Activated naive CD4-positive, alpha-beta T cell treated with anti-CD3 and anti-CD28 coated beads, Interleukin-2, amount 50 U/mL, for 72 hours (primary cell): ENCODE data around the gene CHMP6. TPM values are rescaled to one million over a fixed set of nuclear protein-coding genes. Genes with fewer than 3 reads are reported as not detected.

Experiments
- ATAC-seq, 2 donors: fragments of 150-1000 bp; cut with Tn5 transposase; 2 replicates each; pipeline ENCODE4 v1.10.0; 2021; ENCODE audit warnings: mild to moderate bottlenecking in 2 of 2, moderate library complexity in 2 of 2
- DNase-seq, 2 donors: peaks; one replicate each; pipeline ENCODE4 v3.0.0; 2021 to 2022; ENCODE audit warnings: low spot score in 2 of 2
- H3K27ac Mint-ChIP-seq, 2 donors: one replicate each; pipeline ENCODE4 v1.8.0; 2022; ENCODE audit warnings: mild to moderate bottlenecking in 2 of 2, mixed read lengths in 2 of 2
- H3K36me3 Mint-ChIP-seq, 2 donors: one replicate each; pipeline ENCODE4 v1.8.0; 2022; ENCODE audit warnings: mixed read lengths in 2 of 2
- H3K9me3 Mint-ChIP-seq, 2 donors: one replicate each; pipeline ENCODE4 v1.8.0; 2022; ENCODE audit warnings: mixed read lengths in 2 of 2
- total RNA-seq, 2 donors: library from RNA; stranded (reverse); gene quantifications; one replicate each; pipeline ENCODE4 v1.2.3, GENCODE V29; 2022

The CHMP6 gene
- total RNA-seq, 2 donors from 2014 or later, result 9.7 to 18.5 TPM

DNA sequence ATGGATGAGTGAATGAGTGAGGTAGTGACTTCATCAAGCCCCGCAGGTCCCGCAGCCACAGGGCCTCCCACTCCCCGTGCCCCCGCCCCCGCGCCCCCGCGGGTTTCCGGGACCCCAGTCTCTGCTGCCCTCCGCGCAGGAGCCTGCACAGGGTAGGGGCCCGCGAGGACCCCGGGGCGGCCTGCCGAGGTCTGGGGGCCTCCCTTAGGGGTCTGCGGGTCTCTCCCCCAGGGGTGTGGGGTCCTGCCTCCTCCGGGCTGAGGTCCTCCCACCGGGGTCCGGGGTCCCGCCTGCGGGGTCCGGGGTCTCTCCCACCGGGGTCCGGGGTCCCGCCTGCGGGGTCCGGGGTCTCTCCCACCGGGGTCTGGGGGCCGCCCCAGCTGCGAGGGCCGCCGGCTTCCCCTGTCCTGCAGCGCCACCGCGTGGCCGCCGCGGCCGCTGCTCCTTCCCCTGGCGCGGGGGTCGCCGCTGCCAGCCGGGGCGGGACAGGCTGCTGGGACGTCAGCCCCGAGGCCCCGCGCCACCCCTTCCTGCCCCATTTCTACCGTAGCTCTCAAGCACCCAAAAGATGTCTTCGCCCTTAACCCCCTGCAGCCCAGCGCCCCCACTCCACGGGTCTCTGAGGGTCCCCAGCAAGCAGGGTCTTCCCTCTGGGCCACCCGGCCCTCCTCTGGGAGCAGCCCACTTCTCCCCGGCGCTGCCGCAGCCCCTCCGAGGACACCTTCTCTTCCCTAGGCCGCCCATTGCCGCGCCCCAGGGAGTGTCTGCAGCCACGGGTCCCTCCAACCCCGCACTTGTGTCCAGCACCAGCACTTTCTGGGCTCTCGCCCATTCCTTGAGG is 10.4 kb upstream of the CHMP6 start:
- peak overlapping the region in 1 of 2 donors; percentile 44 for H3K27ac Mint-ChIP-seq
- peaks cover 0 to 9% of the 10 kb centered on the region in 2 donors for H3K9me3 Mint-ChIP-seq
- ATAC-seq (peak; percentile 2 to 60), DNase-seq (peak in 1 of 2 donors; percentile 75)
- H3K36me3 Mint-ChIP-seq, result no peaks in the 10 kb centered on the region

DNA sequence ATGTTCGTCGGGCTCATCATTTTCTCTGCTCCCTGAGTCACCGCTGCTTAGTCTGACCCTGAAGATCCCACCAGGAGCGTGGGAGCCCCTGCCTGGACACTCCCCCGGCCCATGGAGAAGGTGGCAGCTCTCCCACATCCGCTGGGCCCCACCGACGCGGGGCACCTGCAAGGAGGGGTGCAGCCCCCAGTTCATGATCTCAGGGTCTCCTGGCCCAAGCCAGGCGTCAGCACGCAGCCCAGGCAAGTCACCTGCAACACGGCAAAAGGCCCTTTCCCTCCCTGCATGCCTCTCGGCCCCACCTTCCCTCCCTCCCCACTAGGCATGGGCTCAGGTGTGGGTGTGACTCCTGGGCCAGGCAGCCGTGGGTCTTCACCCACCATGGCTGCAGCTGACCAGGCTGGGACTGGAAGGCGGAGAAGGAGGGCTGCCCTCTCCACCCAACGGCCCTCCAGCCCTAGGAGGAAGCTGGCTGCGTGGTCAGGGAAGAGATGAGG is 9.7 kb upstream of the CHMP6 start:
- DNase-seq (no peak), ATAC-seq (no peak)
- no peaks in the 10 kb centered on the region for H3K36me3 Mint-ChIP-seq
- no peak overlapping the region for H3K27ac Mint-ChIP-seq
- H3K9me3 Mint-ChIP-seq, result peaks cover 0 to 9% of the 10 kb centered on the region in 2 donors

DNA sequence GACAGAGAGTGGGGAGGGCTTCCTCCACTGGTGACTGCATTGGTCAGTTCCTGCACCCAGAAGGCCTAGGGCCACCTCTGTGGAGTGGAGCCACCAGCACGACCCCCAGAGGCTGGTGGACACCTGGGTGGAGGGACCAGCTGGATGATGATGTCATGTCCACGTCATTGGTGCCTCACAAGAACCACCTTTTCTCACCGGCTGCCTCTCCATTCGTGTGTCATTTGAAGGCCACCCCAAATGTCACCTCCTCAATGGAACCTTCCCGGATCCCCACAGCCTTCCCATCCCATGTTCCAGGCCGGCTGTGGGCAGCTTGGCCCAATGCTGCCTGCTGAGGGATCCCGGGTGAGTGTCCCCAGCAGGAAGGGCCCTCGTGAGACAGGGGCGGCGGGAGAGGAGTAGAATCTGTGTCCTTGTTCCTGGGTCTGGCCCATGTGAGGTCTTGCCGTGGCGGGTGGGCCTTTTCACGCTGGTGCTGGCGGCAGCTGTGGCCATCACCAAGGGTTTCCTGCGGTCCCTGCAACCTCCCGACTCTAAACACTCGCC is 9.1 kb upstream of the CHMP6 start:
- Mint-ChIP-seq H3K36me3 (no peaks in the 10 kb centered on the region), H3K27ac (no peak overlapping the region), H3K9me3 (peaks cover 0 to 9% of the 10 kb centered on the region in 2 donors)
- DNase-seq (no peak), ATAC-seq (no peak)

DNA sequence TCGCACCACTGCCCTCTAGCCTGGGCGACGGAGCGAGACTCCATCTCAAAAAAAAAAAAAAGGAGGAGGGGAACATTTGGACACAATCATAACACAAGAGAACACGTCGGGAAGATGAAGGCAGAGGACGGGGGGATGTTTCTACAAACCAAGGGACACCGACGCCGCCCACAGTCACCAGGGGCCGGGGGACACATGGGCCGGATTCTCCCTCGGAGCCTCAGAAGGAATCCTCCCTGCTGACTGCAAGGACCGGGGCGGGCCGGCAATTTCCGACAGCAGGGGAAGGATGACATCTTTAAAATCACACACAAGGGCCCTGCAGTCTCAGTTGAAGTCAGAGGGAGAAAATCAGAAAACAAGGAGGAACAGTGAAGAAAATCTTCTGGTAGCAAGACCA is 8.1 kb upstream of the CHMP6 start:
- ATAC-seq (no peak), DNase-seq (no peak)
- Mint-ChIP-seq H3K27ac (peak overlapping the region in 1 of 2 donors; percentile 60), H3K36me3 (no peaks in the 10 kb centered on the region), H3K9me3 (peaks cover 0 to 9% of the 10 kb centered on the region in 2 donors)

DNA sequence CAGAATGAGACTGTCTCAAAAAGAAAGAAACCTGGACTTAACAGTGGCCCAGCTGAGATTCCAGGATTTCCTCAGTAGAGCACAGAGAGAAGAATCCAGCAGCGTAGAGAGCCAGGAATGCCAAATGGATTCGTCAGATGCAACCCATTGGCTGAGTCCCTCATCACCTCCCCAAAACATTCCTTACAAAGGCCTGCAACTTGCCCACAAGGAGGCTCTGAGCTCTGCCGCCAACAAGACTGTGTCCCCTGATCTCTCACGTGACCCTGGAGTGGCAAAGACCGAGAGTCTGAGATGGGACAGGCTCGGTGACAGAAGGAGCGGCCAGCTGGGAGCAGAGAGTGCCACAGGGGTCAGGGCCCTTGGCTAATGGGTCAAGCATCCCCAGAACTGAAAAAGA is 6.9 kb upstream of the CHMP6 start:
- Mint-ChIP-seq H3K27ac (no peak overlapping the region), H3K36me3 (no peaks in the 10 kb centered on the region), H3K9me3 (peaks cover 0 to 9% of the 10 kb centered on the region in 2 donors)
- ATAC-seq, result no peak
- no peak for DNase-seq

DNA sequence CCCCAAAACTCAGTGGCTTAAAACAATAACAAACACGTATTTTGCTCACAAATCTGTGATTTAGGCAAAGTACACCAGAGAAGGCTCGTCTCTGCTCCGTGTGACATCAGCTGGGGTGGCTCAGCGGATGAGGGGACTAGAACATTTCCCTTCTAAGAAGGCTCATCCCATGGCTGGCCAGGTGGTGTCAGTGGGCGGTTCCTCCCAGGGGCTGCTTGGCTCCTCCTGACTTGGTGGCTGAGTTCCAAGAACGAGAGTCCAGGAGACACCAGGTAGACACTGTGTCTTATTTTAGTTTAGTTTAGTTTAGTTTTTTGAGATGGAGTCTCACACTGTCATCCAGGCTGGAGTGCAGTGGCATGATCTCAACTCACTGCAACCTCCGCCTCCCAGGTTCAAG is 5.6 kb upstream of the CHMP6 start:
- no peak for ATAC-seq

DNA sequence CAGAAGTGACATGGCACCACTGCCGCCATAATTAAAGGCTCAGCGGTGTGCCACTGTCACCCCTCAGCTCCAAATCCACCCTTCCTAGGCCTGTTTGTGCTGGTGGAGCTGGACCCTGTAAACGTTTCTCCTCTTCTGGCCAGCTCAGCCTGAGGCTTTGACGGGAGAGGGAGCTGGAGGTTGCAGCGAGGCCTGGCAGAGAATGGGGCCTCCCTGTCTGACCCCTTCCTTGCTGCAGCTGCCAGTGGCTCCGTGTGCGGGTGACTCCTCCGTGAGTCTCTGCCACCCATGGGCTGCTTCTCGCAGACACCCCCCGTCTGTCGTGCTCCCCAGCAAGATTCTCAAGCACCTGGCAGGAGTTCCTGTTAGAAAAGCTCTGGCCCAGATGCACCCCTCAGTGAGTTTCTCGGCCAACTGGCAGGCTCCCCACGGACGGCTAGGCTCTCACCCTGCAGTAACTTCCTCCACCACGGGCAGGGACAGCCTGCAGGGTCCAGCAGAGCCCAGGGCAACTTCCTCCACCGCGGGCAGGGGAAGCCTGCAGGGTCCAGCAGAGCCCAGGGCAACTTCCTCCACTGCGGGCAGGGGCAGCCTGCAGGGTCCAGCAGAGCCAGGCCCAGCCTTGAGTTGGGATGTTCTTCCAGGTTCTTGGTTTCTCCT is 4.7 kb upstream of the CHMP6 start:
- ATAC-seq (no peak), DNase-seq (no peak)
- Mint-ChIP-seq H3K27ac (no peak overlapping the region), H3K36me3 (no peaks in the 10 kb centered on the region), H3K9me3 (no peaks in the 10 kb centered on the region)

More for the DNA sequence above, 5.6 kb upstream of the CHMP6 start:
- H3K9me3 Mint-ChIP-seq, result no peaks in the 10 kb centered on the region
- no peaks in the 10 kb centered on the region for H3K36me3 Mint-ChIP-seq
- no peak for DNase-seq
- no peak overlapping the region for H3K27ac Mint-ChIP-seq

DNA sequence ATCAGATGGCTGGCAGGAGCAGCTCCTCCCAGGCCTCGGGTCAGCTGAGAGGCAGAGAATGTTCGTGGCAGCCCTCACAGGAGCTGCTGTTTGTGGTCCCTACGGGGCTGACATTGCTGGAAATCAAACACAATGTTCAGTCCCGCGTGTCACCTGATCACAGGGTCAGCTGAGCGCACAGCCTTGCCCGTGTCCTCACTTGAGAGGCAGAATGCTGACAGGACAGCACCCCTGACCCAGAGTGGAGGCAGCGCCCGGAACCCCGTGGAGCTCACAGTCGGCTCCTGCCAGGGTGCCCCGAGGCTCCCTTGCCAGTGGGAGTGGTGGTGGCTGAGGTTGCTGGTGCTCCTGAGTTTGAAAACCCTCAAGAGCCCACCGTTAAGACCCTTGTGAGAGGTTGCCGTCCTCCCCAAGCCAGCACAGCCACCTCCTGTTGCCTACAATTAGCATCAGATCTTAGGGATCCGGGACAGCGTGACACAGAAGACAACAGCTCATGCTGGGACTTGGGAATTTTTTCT is 3.6 kb upstream of the CHMP6 start:
- ATAC-seq, result no peak
- Mint-ChIP-seq H3K27ac (no peak overlapping the region), H3K9me3 (no peaks in the 10 kb centered on the region), H3K36me3 (no peaks in the 10 kb centered on the region)
- DNase-seq, result no peak

DNA sequence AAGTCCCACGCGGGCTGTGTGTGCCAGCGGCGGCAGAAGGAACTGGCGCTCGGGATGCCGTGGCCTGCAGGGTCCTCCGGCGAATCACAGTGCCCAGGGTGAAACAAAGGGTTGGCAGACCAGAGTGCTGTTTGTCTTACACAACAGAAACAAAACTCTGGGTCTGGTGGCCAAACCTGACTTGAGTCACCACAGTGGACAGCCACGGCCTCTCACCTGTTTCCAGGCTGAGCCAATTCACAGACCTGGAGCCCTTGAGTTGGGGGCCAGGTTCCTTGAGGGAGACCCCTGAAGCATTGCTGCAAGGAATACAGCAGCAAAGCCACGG is 2.1 kb upstream of the CHMP6 start:
- Mint-ChIP-seq H3K27ac (no peak overlapping the region), H3K36me3 (no peaks in the 10 kb centered on the region), H3K9me3 (no peaks in the 10 kb centered on the region)
- DNase-seq (no peak), ATAC-seq (no peak)

DNA sequence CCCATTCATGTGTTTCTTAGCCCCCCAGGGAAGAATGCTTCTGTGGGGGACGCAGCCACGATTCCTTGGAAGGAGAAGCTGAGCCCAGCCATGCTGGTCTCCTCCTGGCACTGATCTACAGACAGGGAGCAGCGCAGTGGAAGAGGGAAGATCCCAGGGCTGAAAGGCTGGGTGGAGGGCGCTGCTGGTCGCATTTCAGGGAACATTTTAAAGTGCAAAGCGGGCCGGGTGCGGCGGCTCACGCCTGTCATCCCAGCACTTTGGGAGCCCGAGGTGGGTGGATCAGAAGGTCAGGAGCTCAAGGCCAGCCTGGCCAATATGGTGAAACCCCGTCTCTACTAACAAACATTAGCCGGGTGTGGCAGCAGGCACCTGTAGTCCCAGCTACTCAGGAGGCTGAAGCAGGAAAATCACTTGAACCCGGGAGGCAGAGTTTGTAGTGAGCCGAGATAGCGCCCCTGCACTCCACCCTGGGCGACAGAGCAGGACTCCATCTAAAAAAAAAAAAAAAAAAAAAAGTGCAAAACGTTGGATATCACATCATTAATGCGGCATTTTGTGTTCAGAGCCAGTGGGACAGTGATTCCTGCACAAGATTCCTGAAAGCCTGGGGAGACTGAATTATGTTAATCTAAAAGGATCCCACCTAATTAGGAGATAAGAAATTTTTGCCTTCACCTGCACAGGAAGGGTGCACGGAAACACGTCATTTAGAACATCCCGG is 558 bp upstream of the CHMP6 start:
- no peaks in the 10 kb centered on the region for H3K9me3 Mint-ChIP-seq
- ATAC-seq, result peak; percentile 1 to 55
- no peak for DNase-seq
- no peaks in the 10 kb centered on the region for H3K36me3 Mint-ChIP-seq
- H3K27ac Mint-ChIP-seq, result peak overlapping the region; percentile 79 to 95

DNA sequence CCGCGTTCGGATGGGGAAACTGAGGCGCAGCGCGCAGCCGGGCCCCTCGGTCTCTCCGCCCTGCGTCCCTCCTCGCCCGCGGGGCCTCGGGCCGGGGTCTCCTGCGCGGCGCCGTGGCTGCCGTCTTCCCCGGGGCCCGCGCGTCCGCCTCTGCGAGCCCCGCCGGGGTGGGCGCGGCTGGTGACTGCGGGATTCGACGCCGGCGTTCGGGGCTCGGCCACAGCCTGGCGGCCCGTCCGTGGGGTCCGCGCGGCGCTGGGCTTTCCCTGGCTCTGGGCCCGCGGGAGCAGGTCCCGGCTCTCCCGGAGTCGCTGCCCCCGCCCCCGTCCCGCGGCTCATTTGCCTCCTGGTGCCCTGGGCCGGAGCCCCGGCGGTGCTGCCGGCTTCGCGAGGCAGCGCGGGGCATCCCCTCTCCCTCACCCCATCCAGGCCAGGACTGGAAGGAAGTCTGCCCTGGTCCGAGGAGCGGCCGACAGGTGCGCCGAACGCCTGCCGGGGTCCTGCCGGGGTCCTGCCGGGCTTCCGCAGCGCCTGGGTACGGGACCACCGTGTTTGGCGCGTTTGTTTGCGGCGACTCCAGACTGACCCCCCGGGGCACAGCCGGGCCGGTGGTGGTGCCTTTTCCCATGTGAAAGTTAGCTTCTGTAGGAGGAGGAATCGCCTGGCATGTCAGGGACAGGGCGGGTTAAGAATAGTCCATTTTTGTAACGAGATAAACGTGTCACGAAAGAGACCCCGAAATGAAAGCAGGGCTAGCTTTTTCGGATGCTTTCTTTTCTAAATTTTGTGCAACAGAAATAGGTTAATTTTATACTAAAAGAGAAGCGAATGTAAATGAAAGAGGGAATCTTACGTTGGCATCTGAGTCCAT is 671 bp downstream of the CHMP6 start:
- ATAC-seq (peak; percentile 23 to 52), DNase-seq (peak in 1 of 2 donors; percentile 11)
- no peaks in the 10 kb centered on the region for H3K9me3 Mint-ChIP-seq
- H3K27ac Mint-ChIP-seq, result peak overlapping the region; percentile 59 to 86
- no peaks in the 10 kb centered on the region for H3K36me3 Mint-ChIP-seq

DNA sequence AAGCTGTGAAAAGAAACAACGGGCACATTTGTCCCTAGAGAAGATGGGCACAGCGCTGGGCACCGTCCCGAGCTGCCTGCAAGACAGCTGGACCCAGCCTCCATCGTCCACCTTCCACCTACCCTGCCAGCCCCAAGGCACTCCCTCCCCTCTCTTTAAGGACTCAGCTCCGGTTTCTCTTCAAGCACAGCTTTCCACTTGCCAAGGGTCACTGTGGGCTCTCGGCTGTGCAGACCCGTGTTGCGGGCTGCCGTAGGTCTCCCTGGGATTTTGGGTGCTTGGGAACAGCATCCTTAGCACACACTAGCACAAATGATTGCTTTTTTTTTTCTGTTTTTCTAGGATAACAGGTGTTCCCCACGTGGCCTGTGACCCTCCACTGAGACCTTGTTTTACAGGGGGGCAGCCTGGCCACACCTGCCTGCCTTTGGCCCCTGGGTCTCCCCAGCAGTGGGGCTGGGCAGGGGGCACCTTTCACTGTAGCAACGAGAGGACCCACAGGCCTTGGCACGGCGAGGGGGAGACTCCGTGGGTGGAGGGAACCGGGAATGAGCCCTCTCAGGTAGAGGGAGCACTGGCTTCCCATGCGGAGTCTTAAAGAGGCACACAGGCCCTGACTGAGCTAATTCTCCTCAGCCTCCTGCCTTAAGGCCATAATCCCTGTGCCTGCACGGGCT is 1.4 kb downstream of the CHMP6 start:
- H3K36me3 Mint-ChIP-seq, result no peaks in the 10 kb centered on the region
- peak in 1 of 2 donors; percentile 2 for DNase-seq
- H3K9me3 Mint-ChIP-seq, result no peaks in the 10 kb centered on the region
- H3K27ac Mint-ChIP-seq, result peak overlapping the region; percentile 60 to 86
- no peak for ATAC-seq

DNA sequence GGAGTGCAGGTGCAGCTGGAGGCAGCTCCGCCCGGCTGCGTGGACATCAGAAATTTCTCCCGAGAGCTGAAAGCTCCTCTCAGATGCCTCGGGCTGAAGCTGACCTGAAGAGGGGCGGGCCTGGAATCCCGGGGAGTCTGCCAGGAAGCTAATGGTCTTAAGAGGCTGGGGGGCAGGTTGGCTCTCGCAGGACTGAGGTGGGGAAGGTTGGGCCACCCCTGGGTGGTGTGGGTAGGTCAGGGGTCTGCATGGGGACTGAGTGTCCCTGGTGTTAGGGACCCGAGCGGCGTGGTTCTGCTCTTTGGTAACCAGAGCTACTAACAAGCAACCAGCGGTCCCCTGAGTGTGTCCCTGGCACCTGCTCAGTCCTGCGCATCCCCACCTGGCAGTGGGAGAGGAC is 3.5 kb downstream of the CHMP6 start:
- Mint-ChIP-seq H3K27ac (no peak overlapping the region), H3K9me3 (no peaks in the 10 kb centered on the region), H3K36me3 (no peaks in the 10 kb centered on the region)
- ATAC-seq, result no peak
- DNase-seq, result no peak

DNA sequence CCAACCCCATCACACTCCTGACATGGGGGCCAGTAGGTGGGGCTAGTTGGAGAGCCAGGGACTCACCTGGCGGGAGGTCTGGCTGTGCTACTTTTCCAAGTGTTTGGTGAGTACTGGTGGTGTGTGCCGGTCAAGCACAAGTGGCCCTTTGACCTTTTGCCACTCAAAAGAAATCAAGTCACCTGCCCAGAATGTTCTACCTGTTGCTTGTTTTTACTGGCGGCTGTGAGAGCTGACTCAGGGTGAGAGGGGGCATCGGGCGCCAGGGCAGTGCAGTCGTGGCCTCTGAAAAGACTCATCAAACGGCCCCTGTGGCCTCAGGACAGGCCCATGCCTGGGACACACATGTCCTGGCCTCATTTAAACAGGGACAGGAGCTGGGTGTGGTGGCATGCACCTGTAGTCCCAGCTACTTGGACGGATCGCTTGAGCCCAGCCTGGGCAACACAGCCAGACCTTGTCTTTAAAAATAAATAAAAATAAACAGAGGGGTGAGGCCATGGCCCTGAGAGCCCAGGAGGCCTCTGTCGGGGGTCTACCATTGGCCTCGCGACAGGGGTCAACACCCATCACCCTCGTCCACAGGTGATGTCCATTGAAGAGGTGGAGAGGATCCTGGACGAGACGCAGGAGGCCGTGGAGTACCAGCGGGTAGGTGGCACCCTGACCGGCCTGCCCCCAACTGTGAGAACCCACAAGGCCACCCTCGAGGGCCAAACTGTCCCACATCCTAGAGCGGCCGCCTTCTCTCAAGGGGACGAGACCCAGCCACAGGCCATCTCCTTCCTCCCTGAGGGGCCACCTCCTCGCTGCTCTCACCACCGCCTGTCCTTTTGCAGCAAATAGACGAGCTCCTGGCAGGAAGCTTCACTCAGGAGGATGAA is 5.0 kb downstream of the CHMP6 start:
- H3K9me3 Mint-ChIP-seq, result no peaks in the 10 kb centered on the region
- no peaks in the 10 kb centered on the region for H3K36me3 Mint-ChIP-seq
- DNase-seq (no peak), ATAC-seq (no peak)
- no peak overlapping the region for H3K27ac Mint-ChIP-seq
